Measurements from ENCODE around the gene SNCG. TPM values are rescaled to one million over a fixed set of nuclear protein-coding genes. Genes with fewer than 3 reads are reported as not detected.
A peak's percentile ranks its signal among the peaks of the same experiment; 100 is the strongest.

SNCG gene
- total RNA-seq, 1 experiment from 2014 or later: 5.5 TPM

DNA sequence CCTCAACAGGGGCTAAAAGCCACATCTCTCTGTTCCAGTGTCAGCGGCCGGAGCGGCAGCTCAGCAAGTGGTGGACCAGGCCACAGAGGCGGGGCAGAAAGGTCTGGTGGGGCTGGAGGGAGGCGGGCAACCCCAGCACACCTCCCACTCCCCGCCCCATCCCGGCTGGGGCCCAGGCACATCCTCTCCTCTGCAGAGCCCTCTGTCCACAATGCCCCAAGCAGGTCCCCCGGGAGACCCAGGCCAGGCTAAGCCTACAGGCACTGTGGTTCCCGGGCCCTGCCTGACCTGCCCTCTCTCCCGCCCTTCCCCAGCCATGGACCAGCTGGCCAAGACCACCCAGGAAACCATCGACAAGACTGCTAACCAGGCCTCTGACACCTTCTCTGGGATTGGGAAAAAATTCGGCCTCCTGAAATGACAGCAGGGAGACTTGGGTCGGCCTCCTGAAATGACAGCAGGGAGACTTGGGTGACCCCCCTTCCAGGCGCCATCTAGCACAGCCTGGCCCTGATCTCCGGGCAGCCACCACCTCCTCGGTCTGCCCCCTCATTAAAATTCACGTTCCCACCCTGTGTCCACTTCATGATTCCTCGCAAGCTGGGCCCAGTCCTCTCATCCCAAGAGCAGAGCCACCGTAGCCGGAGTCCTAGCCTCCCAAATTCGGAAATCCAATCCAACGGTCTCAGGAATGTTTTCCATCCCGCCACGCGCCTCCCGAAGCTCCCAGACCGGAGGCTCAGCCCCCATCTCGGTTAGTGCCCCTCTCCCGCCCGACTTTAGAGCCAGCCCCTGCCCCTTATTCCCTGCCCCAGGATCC is 12.0 kb downstream of the SNCG start:
- Histone ChIP-seq H2BK15ac (ENCODE audit: low read depth, low read length) (no peak overlapping the region), H4K5ac (ENCODE audit: insufficient read length, low read depth, low read length) (no peak overlapping the region), H3K79me1 (ENCODE audit: insufficient read depth, low read depth, low read length, poor library complexity, severe bottlenecking) (no peaks in the 10 kb centered on the region), H2BK20ac (ENCODE audit: low read depth, low read length, poor library complexity, severe bottlenecking) (no peak overlapping the region), H3K27me3 (ENCODE audit: insufficient read depth, low read length) (peaks cover 10% of the 10 kb centered on the region; the same call in 1 of the 2 replicates), H4K8ac (replicated peaks; ENCODE audit: insufficient read length, low read depth, low read length) (no peak overlapping the region), H2AFZ (ENCODE audit: low read length) (no peak overlapping the region), H3K4me1 (ENCODE audit: insufficient read depth, low read length) (peaks cover 2% of the 10 kb centered on the region; the same call in 1 of the 2 replicates), H3K23ac (ENCODE audit: insufficient read length, low read depth, low read length) (no peak overlapping the region), H3K18ac (ENCODE audit: insufficient read length, low read depth, low read length) (no peak overlapping the region), H4K20me1 (ENCODE audit: control insufficient read depth, insufficient read depth, insufficient read length) (no peaks in the 10 kb centered on the region), H4K91ac (ENCODE audit: insufficient read length, low read depth, low read length) (no peak overlapping the region), H3K4ac (ENCODE audit: low read depth, low read length) (no peak overlapping the region), H3K9ac (ENCODE audit: extremely low read depth, insufficient read length, low read length) (no peak overlapping the region), H2BK5ac (ENCODE audit: insufficient read length, low read length) (no peak overlapping the region), H3K4me2 (ENCODE audit: insufficient read depth, insufficient read length, low read length) (peak overlapping the region; percentile 44), H2BK120ac (ENCODE audit: low read depth, low read length, poor library complexity, severe bottlenecking) (no peak overlapping the region), H3K23me2 (ENCODE audit: insufficient read length, low read depth, low read length, poor library complexity, severe bottlenecking) (peaks cover 15% of the 10 kb centered on the region), H3K79me2 (ENCODE audit: insufficient read depth, low read length) (no peaks in the 10 kb centered on the region), H3K27ac (ENCODE audit: insufficient read length, low read depth, low read length) (no peak overlapping the region), H3K9me3 (ENCODE audit: control insufficient read depth, low read depth, low read length) (no peaks in the 10 kb centered on the region), H3T11ph (ENCODE audit: low read length) (no peak overlapping the region), H2AK5ac (ENCODE audit: insufficient read length, low read length) (no peak overlapping the region), H3K56ac (ENCODE audit: insufficient read length, low read depth, low read length) (no peak overlapping the region), H3K14ac (ENCODE audit: insufficient read depth, low read length) (peak overlapping the region; percentile 44; the same call in 1 of the 2 replicates), H2BK12ac (ENCODE audit: insufficient read length, low read depth, low read length) (no peak overlapping the region)
- Mint-ChIP-seq H3K27me3 (ENCODE audit: low read depth) (peaks cover 31% of the 10 kb centered on the region), H3K4me3 (peak overlapping the region; percentile 67 to 75), H3K36me3 (ENCODE audit: insufficient read depth in 1 of 3, low read depth in 3 of 3) (peaks cover 0 to 3% (median 0%) of the 10 kb centered on the region in 3 experiments; a peak in 1 of 7 replicates), H3K4me1 (peaks cover 31 to 50% of the 10 kb centered on the region in 2 experiments), H3K9me3 (peaks cover 0 to 4% of the 10 kb centered on the region in 2 experiments; a peak in 1 of 5 replicates), H3K27ac (no peak overlapping the region)
- peak; percentile 76 for DNase-seq
- no peak for TF ChIP-seq CTCF (conservative IDR thresholded peaks at IDR 0.05)
- WGBS (ENCODE audit: extremely low coverage, insufficient read length, low lambda C conversion rate): no CpG with 5 or more reads among the region's 30 CpGs
